IMR-90 (cell line): Measurements from ENCODE around the gene AMER2. TPM values are rescaled to one million over a fixed set of nuclear protein-coding genes. Genes with fewer than 3 reads are reported as not detected.

ENCODE experiments used
- ATAC-seq: fragments of 200-7000 bp; cut with Tn5 transposase; 2 replicates; pipeline ENCODE4 v1.9.1; 2020; ENCODE audit warnings: low read depth, mild to moderate bottlenecking, moderate library complexity
- BruUV-seq: library from RNA; stranded (reverse); fragments of 400-500 nt; replicated peaks from 2 replicates; lab custom pipeline; 2021; lab: Mats Ljungman, UMichigan
- CTCF ChIA-PET: fragments of 300-600 bp; formaldehyde crosslinking; extraction: SDS; loops from one replicate; lab custom pipeline; 2021; ENCODE audit warnings: antibody characterized with exemption; lab: Yijun Ruan, JAX
- POLR2A ChIA-PET: fragments of 300-600 bp; sonication (Branson Sonifier 250); formaldehyde crosslinking; loops from one replicate; lab custom pipeline; 2022; ENCODE audit warnings: antibody characterized with exemption; ENCODE audit not compliant: unreplicated experiment; lab: Charles Lee
- DNase-seq: peaks from one replicate; pipeline ENCODE4 v3.0.0; 2013
- H2AFZ ChIP-seq: replicated peaks from 2 replicates; pipeline ENCODE3; 2013; ENCODE audit warnings: low read length, mild to moderate bottlenecking; ENCODE audit not compliant: poor library complexity
- H2AK5ac ChIP-seq: 2 replicates; pipeline ENCODE4 v1.6.1; 2013; ENCODE audit warnings: low read depth, low read length, inconsistent platforms
- H2AK9ac ChIP-seq: replicated peaks from 2 replicates; pipeline ENCODE3; 2013; ENCODE audit warnings: mild to moderate bottlenecking, low read depth, low read length, moderate library complexity; ENCODE audit not compliant: poor library complexity
- H2BK120ac ChIP-seq: 2 replicates; pipeline ENCODE4 v1.6.1; 2013; ENCODE audit warnings: low read depth, low read length, inconsistent platforms
- H2BK15ac ChIP-seq: 3 replicates; pipeline ENCODE4 v1.6.1; 2013; ENCODE audit warnings: low read depth, low read length, inconsistent platforms
- H2BK20ac ChIP-seq: 2 replicates; pipeline ENCODE4 v1.6.1; 2013; ENCODE audit warnings: low read depth, mild to moderate bottlenecking, inconsistent platforms, low read length, moderate library complexity
- H2BK5ac ChIP-seq: 2 replicates; pipeline ENCODE4 v1.6.1; 2013; ENCODE audit warnings: mild to moderate bottlenecking, low read depth, low read length, inconsistent platforms; ENCODE audit not compliant: poor library complexity, severe bottlenecking
- H3K14ac ChIP-seq: replicated peaks from 2 replicates; pipeline ENCODE4 v1.6.1; 2013; ENCODE audit warnings: low read depth, low read length, inconsistent platforms
- H3K18ac ChIP-seq: 2 replicates; pipeline ENCODE4 v1.6.1; 2013; ENCODE audit warnings: low read depth, low read length, control low read depth
- H3K23ac ChIP-seq: 2 replicates; pipeline ENCODE4 v1.6.1; 2013; ENCODE audit warnings: low read depth, low read length, inconsistent platforms
- H3K27ac ChIP-seq: 2 replicates; pipeline ENCODE4 v1.5.1; 2013; ENCODE audit warnings: mild to moderate bottlenecking, control low read depth, low read length; ENCODE audit not compliant: insufficient read depth
- H3K27me3 ChIP-seq: 2 replicates; pipeline ENCODE4 v1.6.1; 2013; ENCODE audit warnings: low read length; ENCODE audit not compliant: control insufficient read depth, insufficient read depth
- H3K36me3 ChIP-seq: 2 replicates; pipeline ENCODE4 v1.6.1; 2013; ENCODE audit warnings: low read length, mixed read lengths; ENCODE audit not compliant: control insufficient read depth, insufficient read depth
- H3K4ac ChIP-seq: 2 replicates; pipeline ENCODE4 v1.6.1; 2013; ENCODE audit warnings: low read depth, low read length, inconsistent platforms
- H3K4me1 ChIP-seq: 2 replicates; pipeline ENCODE4 v1.6.1; 2013; ENCODE audit warnings: low read length, mixed read lengths; ENCODE audit not compliant: control insufficient read depth, insufficient read depth
- H3K4me2 ChIP-seq: 2 replicates; pipeline ENCODE4 v1.6.1; 2013; ENCODE audit warnings: low read depth, mild to moderate bottlenecking, control low read depth, low read length, moderate library complexity
- H3K4me3 ChIP-seq: 2 replicates; pipeline ENCODE4 v1.5.1; 2013; ENCODE audit warnings: low read depth, mild to moderate bottlenecking, control low read depth, low read length, moderate library complexity; ENCODE audit not compliant: insufficient read depth
- H3K56ac ChIP-seq: 2 replicates; pipeline ENCODE4 v1.6.1; 2013; ENCODE audit warnings: low read length, inconsistent platforms; ENCODE audit not compliant: insufficient read depth; ENCODE audit errors: extremely low read depth
- H3K79me1 ChIP-seq, 2 experiments: 2 replicates each; pipeline ENCODE4 v1.6.1; 2013; ENCODE audit warnings: low read length in 2 of 2, inconsistent platforms in 1 of 2, low read depth in 1 of 2
- H3K9ac ChIP-seq: 2 replicates; pipeline ENCODE4 v1.6.1; 2013; ENCODE audit warnings: low read depth, low read length, control low read depth
- H3K9me1 ChIP-seq: 2 replicates; pipeline ENCODE4 v1.6.1; 2013; ENCODE audit warnings: low read length, inconsistent platforms; ENCODE audit not compliant: insufficient read depth
- H3K9me3 ChIP-seq: 2 replicates; pipeline ENCODE4 v1.6.1; 2013; ENCODE audit warnings: low read length; ENCODE audit not compliant: control insufficient read depth, insufficient read depth
- H4K20me1 ChIP-seq: 2 replicates; pipeline ENCODE4 v1.6.1; 2013; ENCODE audit warnings: low read length, inconsistent platforms; ENCODE audit not compliant: insufficient read depth
- H4K5ac ChIP-seq: 2 replicates; pipeline ENCODE4 v1.6.1; 2013; ENCODE audit warnings: mild to moderate bottlenecking, low read depth, low read length, control low read depth
- H4K8ac ChIP-seq, 2 experiments: 2 replicates each; pipeline ENCODE4 v1.6.1; 2013; ENCODE audit warnings: low read depth in 2 of 2, low read length in 2 of 2, control low read depth in 1 of 2, inconsistent platforms in 1 of 2
- H4K91ac ChIP-seq: 2 replicates; pipeline ENCODE4 v1.6.1; 2013; ENCODE audit warnings: low read depth, low read length, inconsistent platforms; ENCODE audit not compliant: insufficient read depth
- BHLHE40 ChIP-seq: fragments of 150-350 bp; IDR thresholded peaks from 2 replicates; pipeline ENCODE4 v1.6.1; 2016; ENCODE audit warnings: mild to moderate bottlenecking, low read depth, low read length
- CEBPB ChIP-seq: IDR thresholded peaks from 2 replicates; pipeline ENCODE4 v1.6.1; 2012; ENCODE audit warnings: low read depth, low read length, improper control_type of control experiment
- CHD1 ChIP-seq: IDR thresholded peaks from 2 replicates; pipeline ENCODE4 v1.6.1; 2012; ENCODE audit warnings: low read depth, low read length, improper control_type of control experiment
- CTCF ChIP-seq: conservative IDR thresholded peaks from 2 replicates; pipeline ENCODE4 v1.5.1; 2012; ENCODE audit warnings: mild to moderate bottlenecking, low read depth, low read length, improper control_type of control experiment
- ELK1 ChIP-seq: fragments of 150-350 bp; IDR thresholded peaks from 2 replicates; pipeline ENCODE4 v1.6.1; 2016; ENCODE audit warnings: low read depth, mild to moderate bottlenecking, low read length, moderate library complexity, borderline replicate concordance
- FOS ChIP-seq: fragments of 150-350 bp; IDR thresholded peaks from 2 replicates; pipeline ENCODE4 v1.6.1; 2016; ENCODE audit warnings: low read depth, low read length
- MAFK ChIP-seq: IDR thresholded peaks from 2 replicates; pipeline ENCODE4 v1.6.1; 2012; ENCODE audit warnings: low read depth, low read length, improper control_type of control experiment
- MAZ ChIP-seq: IDR thresholded peaks from 2 replicates; pipeline ENCODE4 v1.6.1; 2012; ENCODE audit warnings: low read depth, mild to moderate bottlenecking, low read length, improper control_type of control experiment, moderate library complexity, borderline replicate concordance
- MXI1 ChIP-seq: IDR thresholded peaks from 2 replicates; pipeline ENCODE4 v1.6.1; 2012; ENCODE audit warnings: low read depth, mild to moderate bottlenecking, low read length, moderate library complexity, borderline replicate concordance
- NFE2L2 ChIP-seq: fragments of 150-350 bp; IDR thresholded peaks from 2 replicates; pipeline ENCODE4 v1.6.1; 2016; ENCODE audit warnings: low read depth, mild to moderate bottlenecking, low read length
- RAD21 ChIP-seq: IDR thresholded peaks from 2 replicates; pipeline ENCODE4 v1.6.1; 2012; ENCODE audit warnings: low read length, improper control_type of control experiment
- RCOR1 ChIP-seq: IDR thresholded peaks from 2 replicates; pipeline ENCODE4 v1.6.1; 2012; ENCODE audit warnings: mild to moderate bottlenecking, low read length, improper control_type of control experiment; ENCODE audit not compliant: insufficient replicate concordance
- RFX5 ChIP-seq: IDR thresholded peaks from 2 replicates; pipeline ENCODE4 v1.8.0; 2012; ENCODE audit warnings: low read depth, mild to moderate bottlenecking, low read length, moderate library complexity
- SMC3 ChIP-seq: fragments of 150-350 bp; IDR thresholded peaks from 2 replicates; pipeline ENCODE4 v1.6.1; 2016; ENCODE audit warnings: low read depth, mild to moderate bottlenecking, antibody characterized with exemption, low read length, moderate library complexity
- USF2 ChIP-seq: fragments of 150-350 bp; IDR thresholded peaks from 2 replicates; pipeline ENCODE4 v1.6.1; 2017; ENCODE audit warnings: mild to moderate bottlenecking, antibody characterized with exemption, low read length, low read depth
- WGBS, 2 experiments: methylation state at CpG; one replicate each; pipeline versions ENCODE4 v1.1.5 to v1.1.7; 2013; ENCODE audit warnings: missing lambda C conversion rate in 2 of 2; ENCODE audit not compliant: insufficient read length in 1 of 2; ENCODE audit errors: extremely low coverage in 2 of 2; 5-methylcytosine and 5-hydroxymethylcytosine counted together
- dilution Hi-C: fragments of 300-500 bp; cut with HindIII; formaldehyde crosslinking; loops from one replicate; pipeline ENCODE4 v1.14.3; 2018; ENCODE audit warnings: low sequenced_read_pairs; ENCODE audit not compliant: unreplicated experiment
- in situ Hi-C: fragments of 300-500 bp; cut with MboI; formaldehyde crosslinking; loops from 3 replicates; pipeline ENCODE4 v1.14.3; 2019; ENCODE audit warnings: low sequenced_read_pairs, inconsistent platforms, mixed read lengths
- intact Hi-C: fragments of 100-400 bp; cut with micrococcal nuclease; formaldehyde crosslinking; loops from 2 replicates; pipeline ENCODE4 v1.10.0; 2022
- polyA plus RNA-seq, 3 experiments: library from polyadenylated mRNA; depleted of rRNA; stranded (reverse); fragments of >200 nt; gene quantifications; 2 replicates each; pipeline ENCODE4 v1.2.3, GENCODE V29; 2012; ENCODE audit warnings: low replicate concordance in 1 of 3
- total RNA-seq: library from RNA; depleted of rRNA; stranded (reverse); fragments of >200 nt; gene quantifications from 2 replicates; pipeline ENCODE4 v1.2.3, GENCODE V29; 2012

AMER2 gene
- total and polyA plus RNA-seq, 2 of the 4 experiments (the other 2 are of a cell fraction) = not detected

- H3K9me3 ChIP-seq = no peaks in the 10 kb centered on the region
These were observed 4.9 kb upstream of the AMER2 start for GRCh38 chr13:25177012-25177411.

More at GRCh38 chr13:25177012-25177411, 4.9 kb upstream of the AMER2 start:
- H4K8ac ChIP-seq = no peak overlapping the region
- DNase-seq (no peak), ATAC-seq (no peak)
- H3K18ac ChIP-seq = no peak overlapping the region
- no TSS peak for BruUV-seq
- no peak overlapping the region for H2AK5ac ChIP-seq
- H2BK120ac ChIP-seq = no peak overlapping the region
- dilution Hi-C loops = no loop called here
- H2AFZ ChIP-seq = no peak overlapping the region
- H3K9ac ChIP-seq = no peak overlapping the region
- H4K20me1 ChIP-seq = no peaks in the 10 kb centered on the region
- H2BK5ac ChIP-seq = no peak overlapping the region
- no peak overlapping the region for H2BK20ac ChIP-seq
- H3K56ac ChIP-seq = no peak overlapping the region
- no peak overlapping the region for H2BK15ac ChIP-seq
- H3K36me3 ChIP-seq = no peaks in the 10 kb centered on the region
- no peak overlapping the region for H3K23ac ChIP-seq
- H3K27me3 ChIP-seq = peaks cover 26% of the 10 kb centered on the region
- ChIA-PET POLR2A (no interaction called here), CTCF (no interaction called here)
- no peak overlapping the region for H3K4me2 ChIP-seq
- H4K91ac ChIP-seq = no peak overlapping the region
- no peak overlapping the region for H3K4me3 ChIP-seq
- no peaks in the 10 kb centered on the region for H3K9me1 ChIP-seq
- no peak overlapping the region for H2AK9ac ChIP-seq
- H3K14ac ChIP-seq = no peak overlapping the region
- H3K4me1 ChIP-seq = no peaks in the 10 kb centered on the region
- H4K5ac ChIP-seq = no peak overlapping the region
- no peaks in the 10 kb centered on the region for H3K79me1 ChIP-seq
- no peak for TF ChIP-seq CTCF
- no peak for TF ChIP-seq MAFK
- no peak for TF ChIP-seq CEBPB
- TF ChIP-seq RFX5 = no peak
- TF ChIP-seq ELK1 = no peak
- TF ChIP-seq CHD1 = no peak
- TF ChIP-seq BHLHE40 = no peak
- TF ChIP-seq NFE2L2 = no peak
- TF ChIP-seq MAZ = no peak
- TF ChIP-seq MXI1 = no peak
- TF ChIP-seq FOS = no peak
- TF ChIP-seq USF2 = no peak
- no peak for TF ChIP-seq RAD21
- TF ChIP-seq RCOR1 = no peak
- TF ChIP-seq SMC3 = no peak
- in situ Hi-C loops = no loop called here
- H3K4ac ChIP-seq = no peak overlapping the region
- WGBS, 2 experiments = 0% methylated on average over 1 of the region's 1 CpG; no CpG with 5 or more reads in 1 of the 2 experiments
- intact Hi-C loops = no loop called here
- H3K27ac ChIP-seq = no peak overlapping the region
